Posterior vena cava (tissue), 2 donors: ENCODE data around the gene PARD3. TPM values are rescaled to one million over a fixed set of nuclear protein-coding genes. Genes with fewer than 3 reads are reported as not detected.

Experiments used
- DNase-seq: peaks from one replicate; pipeline ENCODE4 v3.0.0-alpha.2; 2020; ENCODE audit warnings: low spot score
- intact Hi-C, 2 donors: fragments of 100-400 bp; cut with DNase I; formaldehyde crosslinking; loops; one replicate each; pipeline versions ENCODE4 v1.14.1 to v1.14.2; 2022 to 2023
- total RNA-seq, 2 donors: library from RNA; stranded (reverse); fragmentation: NEBNext Ultra II Directional; extraction: Animal tissue kit (Norgen Biotek cat#: 25700); gene quantifications; one replicate each; pipeline ENCODE4 v1.2.1, GENCODE V29; 2021
- donor health status: DM: yes; HTN: yes; CAD: no.
- donor health status: DM: yes; HTN: yes; CAD: no.

The PARD3 gene
- total RNA-seq, 2 donors from 2014 or later, result 28.8 to 30.6 TPM

DNA sequence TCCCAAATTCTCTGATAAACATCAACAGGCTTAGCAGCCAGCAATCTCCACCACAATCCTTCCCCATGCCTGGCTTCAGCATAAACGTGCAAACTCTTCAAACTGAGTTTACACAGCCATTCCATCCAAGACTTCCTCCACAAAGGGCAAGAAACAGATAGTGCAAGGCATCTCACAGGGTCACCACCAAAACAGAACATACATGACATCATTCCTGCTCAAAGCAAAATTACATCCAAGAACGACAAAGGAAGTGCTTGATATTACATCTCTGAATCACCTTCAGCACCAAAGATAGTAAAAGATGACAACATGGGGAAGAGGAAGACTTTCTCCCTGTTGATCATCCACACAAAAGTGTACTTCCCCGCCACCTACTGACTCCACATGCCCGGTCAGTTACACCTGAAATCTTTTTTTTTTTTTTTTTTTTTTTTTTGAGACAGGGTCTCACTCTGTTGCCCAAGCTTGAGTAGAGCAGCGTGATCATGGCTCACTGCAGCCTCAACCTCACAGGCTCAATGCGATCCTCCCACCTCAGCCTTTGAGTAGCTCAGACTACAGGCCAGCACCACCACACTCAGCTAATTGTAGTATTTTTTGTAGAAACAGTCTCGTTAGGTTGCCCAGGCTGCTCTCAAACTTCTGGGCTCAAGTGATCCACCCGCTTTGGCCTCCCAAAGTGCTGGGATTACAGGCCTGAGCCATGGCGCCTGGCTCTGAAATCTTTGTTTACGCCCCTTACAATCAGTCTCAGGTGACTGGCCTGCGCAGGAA is 127.5 kb downstream of the PARD3 start:
- DNase-seq, result no peak

DNA sequence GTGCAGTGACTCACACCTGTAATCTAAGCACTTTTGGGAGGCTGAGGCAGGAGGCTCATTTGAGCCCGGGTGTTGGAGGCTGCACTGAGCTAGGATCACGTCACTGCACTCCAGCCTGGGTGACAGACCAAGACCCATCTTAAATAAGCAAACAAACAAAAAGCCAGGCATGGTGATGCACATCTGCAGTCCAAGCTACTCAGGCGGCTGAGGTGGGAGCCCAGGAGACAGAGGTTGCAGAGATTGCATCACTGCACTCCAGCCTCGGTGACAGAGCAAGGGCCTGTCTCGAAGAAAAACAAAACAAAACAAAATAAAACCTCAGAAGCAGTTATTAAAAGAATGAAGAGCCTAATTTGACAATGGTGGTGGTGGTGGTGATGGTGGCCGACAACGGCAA is 132.5 kb downstream of the PARD3 start:
- no peak for DNase-seq
- intact Hi-C loops, result no loop called here

More for the DNA sequence above, 127.5 kb downstream of the PARD3 start:
- intact Hi-C loops, result no loop called here

GRCh38 chr10:34681933-34682332 is 133.2 kb downstream of the PARD3 start:
- no peak for DNase-seq
- intact Hi-C loops, result no loop called here

DNA sequence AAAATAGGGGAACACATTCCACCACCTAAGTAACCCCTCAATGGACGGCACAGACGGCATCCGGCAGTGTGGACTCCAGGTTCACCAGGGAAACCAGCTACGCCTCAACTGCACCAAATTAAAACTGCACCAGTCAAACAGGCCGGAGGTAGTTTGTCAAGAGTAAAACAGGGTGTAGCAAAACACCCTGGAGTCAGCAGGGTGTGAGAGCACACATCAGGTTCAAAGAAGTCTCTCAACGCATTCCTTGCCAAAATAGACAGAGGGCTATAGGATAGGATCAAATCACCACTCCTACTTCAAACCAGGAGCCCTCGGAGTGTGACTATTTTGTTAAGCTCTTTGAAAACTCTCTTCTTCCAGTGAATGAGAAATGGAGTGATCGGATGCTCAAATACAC is 135.9 kb downstream of the PARD3 start:
- intact Hi-C loops, result no loop called here
- DNase-seq, result no peak

DNA sequence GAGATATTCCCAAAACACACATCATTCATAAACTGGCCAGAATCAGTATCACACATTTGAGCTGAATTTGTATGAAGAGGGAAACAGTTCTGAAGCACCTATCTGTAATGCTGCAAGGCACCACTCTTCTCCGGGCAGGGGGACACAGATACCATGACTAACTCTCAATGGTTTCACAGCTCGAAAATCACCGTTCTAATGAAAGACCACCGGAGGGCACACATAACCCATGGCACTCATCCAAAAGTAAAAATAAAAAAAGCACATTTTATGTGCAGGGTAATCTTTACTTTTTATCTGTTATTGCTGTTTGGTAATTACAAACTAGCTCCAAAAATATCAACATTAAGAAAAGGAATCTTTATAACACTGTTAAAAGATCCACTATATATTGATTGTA is 137.5 kb downstream of the PARD3 start:
- DNase-seq, result no peak
- intact Hi-C loops, result no loop called here

- intact Hi-C loops, result no loop called here
- DNase-seq, result no peak
These were observed 138.0 kb downstream of the PARD3 start for GRCh38 chr10:34677132-34677531.

GRCh38 chr10:34674176-34674575 is 140.9 kb downstream of the PARD3 start:
- intact Hi-C loops, result no loop called here
- DNase-seq, result no peak

DNA sequence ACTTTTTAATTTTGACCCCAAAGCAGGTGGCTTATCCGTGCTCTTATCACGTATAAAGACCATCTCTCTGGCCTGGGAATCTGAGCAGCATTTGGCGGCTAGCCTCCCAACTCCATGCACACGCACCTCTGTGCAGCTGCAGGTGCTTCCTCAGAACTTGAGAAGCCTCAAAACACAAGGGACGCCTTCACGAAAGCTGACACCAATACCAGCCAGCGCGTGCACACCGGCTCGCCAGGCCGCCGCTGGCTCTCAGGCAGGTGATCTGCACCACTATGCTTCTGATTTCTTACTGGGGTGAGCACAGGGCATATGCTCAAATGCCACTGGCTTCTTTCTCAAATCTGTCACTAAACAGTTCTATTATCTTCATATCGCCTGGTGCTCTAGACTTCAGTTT is 145.0 kb downstream of the PARD3 start:
- intact Hi-C loops, result no loop called here
- no peak for DNase-seq

- no peak for DNase-seq
- intact Hi-C loops, result loop anchor here in 1 of 2 donors (10.0 kb wide), 2 partner anchors 46 to 146 kb away; partner anchors contain the start of gene PARD3
These were observed 146.0 kb downstream of the PARD3 start for GRCh38 chr10:34669079-34669478.

DNA sequence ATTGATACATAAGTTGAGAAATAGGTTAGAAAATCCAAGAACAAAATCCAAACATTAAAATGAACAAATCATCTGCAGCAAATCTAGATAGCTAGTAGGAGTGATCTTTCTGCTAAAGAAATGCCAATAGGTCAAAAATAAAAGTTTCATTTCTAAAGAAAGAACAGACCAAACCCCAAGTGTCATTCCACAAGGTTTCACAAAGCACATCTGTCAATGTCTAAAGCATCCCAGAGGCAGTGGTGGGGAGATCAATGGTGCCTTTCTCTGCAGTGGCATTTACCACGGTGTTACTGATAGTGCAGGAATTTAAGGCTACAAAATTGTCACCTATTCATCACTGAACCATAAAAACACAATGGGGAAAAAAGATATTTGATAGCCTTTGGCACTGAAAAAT is 147.9 kb downstream of the PARD3 start:
- intact Hi-C loops, result loop anchor here in 1 of 2 donors (10.0 kb wide), 2 partner anchors 48 to 148 kb away; partner anchors contain the start of gene PARD3
- DNase-seq, result no peak

DNA sequence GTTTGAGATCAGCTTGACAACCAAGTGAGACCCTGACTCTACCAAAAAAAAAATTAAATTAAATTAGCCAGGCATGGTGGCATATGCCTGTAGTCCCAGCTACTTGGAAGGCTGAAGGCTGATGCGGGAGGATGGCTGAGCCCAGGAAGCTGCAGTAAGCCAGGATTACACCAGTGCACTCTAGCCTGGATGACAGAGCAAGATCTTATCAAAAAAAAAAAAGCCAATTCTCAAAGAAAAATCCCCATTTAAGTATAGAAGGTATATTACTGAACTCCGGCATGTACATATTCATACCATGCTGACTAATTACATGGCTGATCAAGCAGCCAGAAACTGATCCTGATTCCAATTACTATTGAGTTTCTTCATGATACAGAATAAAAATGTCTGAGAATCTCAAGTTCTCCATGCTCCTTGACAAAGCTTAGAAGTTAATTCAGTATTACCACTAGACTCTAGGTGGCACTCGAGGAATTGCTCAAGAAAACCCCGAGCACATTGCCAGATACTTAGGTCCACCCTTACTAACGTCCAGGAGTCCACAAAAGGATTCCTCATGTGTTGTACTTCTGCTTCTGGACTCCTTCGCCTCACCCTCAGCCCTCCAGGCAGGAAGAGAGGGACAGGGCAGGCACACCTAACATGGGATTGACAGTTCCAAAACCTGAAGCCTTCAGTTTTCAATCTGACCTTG is 148.9 kb downstream of the PARD3 start:
- intact Hi-C loops, result loop anchor here in 1 of 2 donors (10.0 kb wide), 2 partner anchors 49 to 149 kb away; partner anchors contain the start of gene PARD3
- no peak for DNase-seq

DNA sequence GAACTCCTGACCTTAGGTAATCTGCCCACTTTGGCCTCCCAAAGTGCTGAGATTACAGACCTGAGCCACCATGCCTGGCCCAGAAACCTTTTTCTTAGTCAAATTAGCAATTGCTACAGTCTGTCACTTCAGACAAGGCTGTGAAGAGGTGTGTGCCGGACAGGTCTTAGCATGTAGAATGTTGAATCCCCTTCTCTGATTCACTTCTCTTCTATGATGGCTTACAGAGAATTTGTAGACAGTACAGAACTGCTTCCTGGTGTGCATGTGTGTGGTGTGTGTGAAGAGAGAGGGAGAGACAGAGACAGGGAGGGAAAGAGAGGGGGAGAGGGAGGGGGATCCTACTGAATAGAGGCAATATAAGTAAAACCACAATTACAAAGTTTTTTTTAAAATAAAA is 150.4 kb downstream of the PARD3 start:
- intact Hi-C loops, result loop anchor here in 1 of 2 donors (10.0 kb wide), 2 partner anchors 50 to 150 kb away; partner anchors contain the start of gene PARD3
- no peak for DNase-seq

- intact Hi-C loops, result loop anchor here in 1 of 2 donors (10.0 kb wide), 2 partner anchors 53 to 153 kb away; partner anchors contain the start of gene PARD3
- DNase-seq, result no peak
These were observed 153.5 kb downstream of the PARD3 start for GRCh38 chr10:34661580-34661979.

GRCh38 chr10:34658934-34659333 is 156.2 kb downstream of the PARD3 start:
- DNase-seq, result no peak
- intact Hi-C loops, result no loop called here

DNA sequence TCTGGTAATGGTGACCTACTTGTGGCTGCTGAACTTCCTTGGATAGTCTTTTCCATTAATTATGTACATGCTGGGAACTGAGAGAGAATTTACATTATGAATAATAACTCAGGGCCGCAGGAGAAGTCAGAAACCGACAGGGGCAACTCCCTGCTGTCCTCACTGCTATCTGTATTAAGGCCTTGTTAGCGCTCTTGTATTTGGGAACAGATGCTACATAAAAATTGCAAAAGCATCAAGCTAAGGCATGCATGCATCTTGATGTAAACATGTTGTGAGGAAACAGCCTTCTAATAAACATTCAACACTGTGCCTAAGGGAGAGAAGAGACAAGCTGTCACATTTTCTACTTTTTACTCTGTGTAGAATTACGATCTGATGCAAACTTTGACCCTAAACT is 158.4 kb downstream of the PARD3 start:
- DNase-seq, result no peak
- intact Hi-C loops, result no loop called here

- no peak for DNase-seq
- intact Hi-C loops, result no loop called here
These were observed 159.6 kb downstream of the PARD3 start for GRCh38 chr10:34655286-34656170.

GRCh38 chr10:34654211-34654610 is 160.9 kb downstream of the PARD3 start:
- no peak for DNase-seq
- intact Hi-C loops, result no loop called here

DNA sequence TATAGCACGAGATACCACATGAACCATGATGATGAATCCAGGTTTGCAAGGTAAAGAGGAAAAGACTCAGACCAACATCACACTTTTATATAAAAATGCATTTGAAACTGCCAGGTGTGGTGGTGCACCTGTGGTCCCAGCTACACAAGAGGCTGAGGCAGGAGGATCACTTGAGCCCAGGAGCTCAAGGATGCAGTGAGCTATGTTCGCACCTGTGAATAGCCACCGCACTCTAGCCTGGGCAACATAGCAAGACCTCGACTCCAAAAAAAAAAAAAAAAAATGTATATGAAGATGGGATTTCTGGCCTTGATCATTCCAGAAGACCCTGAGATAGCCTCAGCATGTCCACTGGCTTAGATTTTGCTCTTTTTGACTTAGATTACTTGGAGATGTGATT is 161.6 kb downstream of the PARD3 start:
- DNase-seq, result no peak
- intact Hi-C loops, result no loop called here

- no peak for DNase-seq
- intact Hi-C loops, result no loop called here
These were observed 163.5 kb downstream of the PARD3 start for GRCh38 chr10:34651416-34652195.
